HepG2 (cell line): Measurements from ENCODE around the gene DMPK. TPM values are rescaled to one million over a fixed set of nuclear protein-coding genes. Genes with fewer than 3 reads are reported as not detected.

Experiments
- DNMT1 ChIP-seq: sonication (generic); formaldehyde crosslinking; IDR thresholded peaks from 2 replicates; pipeline ENCODE4 v1.5.1; 2020; ENCODE audit warnings: mild to moderate bottlenecking, missing genetic modification reagents
- FOXJ3 ChIP-seq: sonication (generic); formaldehyde crosslinking; IDR thresholded peaks from 2 replicates; pipeline ENCODE4 v1.4.0; 2020; ENCODE audit warnings: missing genetic modification reagents, mild to moderate bottlenecking, borderline replicate concordance
- HNF4G ChIP-seq, 2 experiments: sonication (generic) in 1 of 2; formaldehyde crosslinking in 1 of 2; IDR thresholded peaks; 2 replicates each; pipeline versions ENCODE4 v1.4.0 to v1.6.1; 2011 to 2020; ENCODE audit warnings: borderline replicate concordance in 2 of 2, low read depth in 2 of 2, mild to moderate bottlenecking in 2 of 2, low read length in 1 of 2, missing genetic modification reagents in 1 of 2, moderate library complexity in 1 of 2
- KAT7 ChIP-seq: IDR thresholded peaks from 2 replicates; pipeline ENCODE4 v1.6.1; 2018; ENCODE audit warnings: borderline replicate concordance, missing compliant biosample characterization
- MXD1 ChIP-seq: sonication (generic); formaldehyde crosslinking; IDR thresholded peaks from 2 replicates; pipeline ENCODE4 v1.4.0; 2020; ENCODE audit warnings: mild to moderate bottlenecking, missing genetic modification reagents
- NPAS2 ChIP-seq: sonication (generic); formaldehyde crosslinking; IDR thresholded peaks from 2 replicates; pipeline ENCODE4 v1.8.0; 2022; ENCODE audit warnings: mild to moderate bottlenecking, missing genetic modification reagents, borderline replicate concordance
- NR2F6 ChIP-seq, 2 experiments: IDR thresholded peaks; 2 replicates each; pipeline ENCODE4 v1.6.1; 2016; ENCODE audit warnings: antibody characterized with exemption in 1 of 2, mild to moderate bottlenecking in 1 of 2
- SNAPC2 ChIP-seq: sonication (generic); formaldehyde crosslinking; IDR thresholded peaks from 2 replicates; pipeline ENCODE4 v1.8.1; 2022; ENCODE audit warnings: mild to moderate bottlenecking, missing genetic modification reagents
- TAF15 ChIP-seq: fragments of 200-400 bp; formaldehyde crosslinking; IDR thresholded peaks from one replicate; pipeline ENCODE4 v1.6.1; 2018; ENCODE audit warnings: mild to moderate bottlenecking, low read depth, low read length; ENCODE audit not compliant: poor library complexity, severe bottlenecking
- TBP ChIP-seq: sonication (generic); formaldehyde crosslinking; IDR thresholded peaks from 2 replicates; pipeline ENCODE4 v1.5.0; 2020; ENCODE audit warnings: missing genetic modification reagents
- U2AF1 ChIP-seq: fragments of 200-400 bp; formaldehyde crosslinking; optimal IDR thresholded peaks from 2 replicates; pipeline ENCODE3; 2017; ENCODE audit warnings: mild to moderate bottlenecking, low read depth, low read length
- ZBTB1 ChIP-seq: sonication (generic); formaldehyde crosslinking; IDR thresholded peaks from 2 replicates; pipeline ENCODE4 v1.4.0; 2020; ENCODE audit warnings: missing genetic modification reagents, borderline replicate concordance
- ZBTB34 ChIP-seq: sonication (generic); formaldehyde crosslinking; IDR thresholded peaks from 2 replicates; pipeline ENCODE4 v1.8.0; 2022; ENCODE audit warnings: mild to moderate bottlenecking, missing genetic modification reagents
- ZNF136 ChIP-seq: sonication (generic); formaldehyde crosslinking; IDR thresholded peaks from 2 replicates; pipeline ENCODE4 v1.8.1; 2022; ENCODE audit warnings: low read depth, mild to moderate bottlenecking, moderate library complexity, missing genetic modification reagents
- ZNF337 ChIP-seq: sonication (generic); formaldehyde crosslinking; IDR thresholded peaks from 2 replicates; pipeline ENCODE4 v1.5.1; 2020; ENCODE audit warnings: missing genetic modification reagents, low read depth, mild to moderate bottlenecking, borderline replicate concordance
- ZNF34 ChIP-seq: sonication (generic); formaldehyde crosslinking; IDR thresholded peaks from 2 replicates; pipeline ENCODE4 v1.4.0; 2020; ENCODE audit warnings: mild to moderate bottlenecking, missing genetic modification reagents, borderline replicate concordance
- ZNF678 ChIP-seq: sonication (generic); formaldehyde crosslinking; IDR thresholded peaks from 2 replicates; pipeline ENCODE4 v1.4.0; 2020; ENCODE audit warnings: mild to moderate bottlenecking, missing genetic modification reagents
- polyA plus RNA-seq, 8 experiments: library from polyadenylated mRNA; depleted of rRNA in 3 of 8; stranded (reverse) in 7 of 8; unstranded in 1 of 8; fragments of >200 nt; fragmentation: Illumina TruSeq in 4 of 8; extraction: Trizol in 4 of 8; gene quantifications; 2 replicates each; pipeline versions ENCODE4 v1.2.1 to v1.2.3, GENCODE V29; 2011 to 2016; ENCODE audit warnings: low read depth in 4 of 8, missing spikeins in 1 of 8, mixed read lengths in 1 of 8; ENCODE audit not compliant: insufficient read depth in 1 of 8
- total RNA-seq, 5 experiments: library from RNA; depleted of rRNA; stranded (reverse); fragments of >200 nt; fragmentation: Illumina TruSeq; extraction: Trizol; gene quantifications; 2 replicates each; pipeline ENCODE4 v1.2.3, GENCODE V29; 2016; ENCODE audit warnings: low read depth in 1 of 5
- TF ChIP-seq, protein P1 (sequence below): fragments of 450-650 bp; IDR thresholded peaks from 2 replicates; pipeline ENCODE4 v1.6.1; 2017; ENCODE audit warnings: mild to moderate bottlenecking
- TF ChIP-seq, protein P2 (sequence below): sonication (generic); formaldehyde crosslinking; conservative IDR thresholded peaks from 2 replicates; pipeline ENCODE4 v1.5.0; 2020; ENCODE audit warnings: missing genetic modification reagents
- TF ChIP-seq, protein P3 (sequence below): sonication (generic); formaldehyde crosslinking; IDR thresholded peaks from 2 replicates; pipeline ENCODE4 v1.4.0; 2020; ENCODE audit warnings: missing genetic modification reagents

Gene DMPK
- total and polyA plus RNA-seq, 2 of the 13 experiments (the other 11 are each of a cell fraction or from before 2014, with no cell fraction given), result 5.3 to 8.8 TPM

- TF ChIP-seq, protein P1, sequence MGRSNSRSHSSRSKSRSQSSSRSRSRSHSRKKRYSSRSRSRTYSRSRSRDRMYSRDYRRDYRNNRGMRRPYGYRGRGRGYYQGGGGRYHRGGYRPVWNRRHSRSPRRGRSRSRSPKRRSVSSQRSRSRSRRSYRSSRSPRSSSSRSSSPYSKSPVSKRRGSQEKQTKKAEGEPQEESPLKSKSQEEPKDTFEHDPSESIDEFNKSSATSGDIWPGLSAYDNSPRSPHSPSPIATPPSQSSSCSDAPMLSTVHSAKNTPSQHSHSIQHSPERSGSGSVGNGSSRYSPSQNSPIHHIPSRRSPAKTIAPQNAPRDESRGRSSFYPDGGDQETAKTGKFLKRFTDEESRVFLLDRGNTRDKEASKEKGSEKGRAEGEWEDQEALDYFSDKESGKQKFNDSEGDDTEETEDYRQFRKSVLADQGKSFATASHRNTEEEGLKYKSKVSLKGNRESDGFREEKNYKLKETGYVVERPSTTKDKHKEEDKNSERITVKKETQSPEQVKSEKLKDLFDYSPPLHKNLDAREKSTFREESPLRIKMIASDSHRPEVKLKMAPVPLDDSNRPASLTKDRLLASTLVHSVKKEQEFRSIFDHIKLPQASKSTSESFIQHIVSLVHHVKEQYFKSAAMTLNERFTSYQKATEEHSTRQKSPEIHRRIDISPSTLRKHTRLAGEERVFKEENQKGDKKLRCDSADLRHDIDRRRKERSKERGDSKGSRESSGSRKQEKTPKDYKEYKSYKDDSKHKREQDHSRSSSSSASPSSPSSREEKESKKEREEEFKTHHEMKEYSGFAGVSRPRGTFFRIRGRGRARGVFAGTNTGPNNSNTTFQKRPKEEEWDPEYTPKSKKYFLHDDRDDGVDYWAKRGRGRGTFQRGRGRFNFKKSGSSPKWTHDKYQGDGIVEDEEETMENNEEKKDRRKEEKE, result no peak
- TF ChIP-seq, protein P2, sequence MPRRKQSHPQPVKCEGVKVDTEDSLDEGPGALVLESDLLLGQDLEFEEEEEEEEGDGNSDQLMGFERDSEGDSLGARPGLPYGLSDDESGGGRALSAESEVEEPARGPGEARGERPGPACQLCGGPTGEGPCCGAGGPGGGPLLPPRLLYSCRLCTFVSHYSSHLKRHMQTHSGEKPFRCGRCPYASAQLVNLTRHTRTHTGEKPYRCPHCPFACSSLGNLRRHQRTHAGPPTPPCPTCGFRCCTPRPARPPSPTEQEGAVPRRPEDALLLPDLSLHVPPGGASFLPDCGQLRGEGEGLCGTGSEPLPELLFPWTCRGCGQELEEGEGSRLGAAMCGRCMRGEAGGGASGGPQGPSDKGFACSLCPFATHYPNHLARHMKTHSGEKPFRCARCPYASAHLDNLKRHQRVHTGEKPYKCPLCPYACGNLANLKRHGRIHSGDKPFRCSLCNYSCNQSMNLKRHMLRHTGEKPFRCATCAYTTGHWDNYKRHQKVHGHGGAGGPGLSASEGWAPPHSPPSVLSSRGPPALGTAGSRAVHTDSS, result no peak
- TF ChIP-seq ZNF136 (no peak), NR2F6 (IDR thresholded peaks at IDR 0.05) (no peak), NR2F6 (CRISPR knock-in tag; IDR thresholded peaks at IDR 0.05) (no peak; the same call in 1 of the 2 replicates), ZBTB1 (CRISPR knock-in tag) (no peak), DNMT1 (CRISPR knock-in tag) (no peak), FOXJ3 (peak; percentile 40; the same call in 1 of the 2 replicates), ZNF678 (no peak), TBP (CRISPR knock-in tag) (no peak), NPAS2 (CRISPR knock-in tag) (no peak), TAF15 (peak; percentile 37), MXD1 (peak; percentile 47; the same call in 1 of the 2 replicates), U2AF1 (peak; percentile 38), ZNF337 (no peak; the same call in 1 of the 2 replicates), SNAPC2 (CRISPR knock-in tag) (no peak), KAT7 (CRISPR knock-in tag) (no peak), ZNF34 (CRISPR knock-in tag) (0 out of 2 replicates have a peak, but pooled peaks have one; percentile 64), ZBTB34 (no peak), HNF4G (IDR thresholded peaks at IDR 0.05; ENCODE audit: borderline replicate concordance, low read depth, low read length) (peak; percentile 31; the same call in 1 of the 2 replicates), HNF4G (CRISPR knock-in tag; IDR thresholded peaks at IDR 0.05; ENCODE audit: borderline replicate concordance, low read depth) (no peak)
- TF ChIP-seq, protein P3, sequence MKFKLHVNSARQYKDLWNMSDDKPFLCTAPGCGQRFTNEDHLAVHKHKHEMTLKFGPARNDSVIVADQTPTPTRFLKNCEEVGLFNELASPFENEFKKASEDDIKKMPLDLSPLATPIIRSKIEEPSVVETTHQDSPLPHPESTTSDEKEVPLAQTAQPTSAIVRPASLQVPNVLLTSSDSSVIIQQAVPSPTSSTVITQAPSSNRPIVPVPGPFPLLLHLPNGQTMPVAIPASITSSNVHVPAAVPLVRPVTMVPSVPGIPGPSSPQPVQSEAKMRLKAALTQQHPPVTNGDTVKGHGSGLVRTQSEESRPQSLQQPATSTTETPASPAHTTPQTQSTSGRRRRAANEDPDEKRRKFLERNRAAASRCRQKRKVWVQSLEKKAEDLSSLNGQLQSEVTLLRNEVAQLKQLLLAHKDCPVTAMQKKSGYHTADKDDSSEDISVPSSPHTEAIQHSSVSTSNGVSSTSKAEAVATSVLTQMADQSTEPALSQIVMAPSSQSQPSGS, result no peak; the same call in none of the 2 replicates
These were observed 13.1 kb downstream of the DMPK start, which contains the start of gene SIX5 (continued) for GRCh38 chr19:45768984-45769782.
